GM18499 (cell line): Measurements from ENCODE around the gene GDPD4.
"Not testable (repeated sequence)": the region's sequence is repeated elsewhere in the genome, so short reads cannot be mapped to it uniquely, and the experiment has no call there.

Source experiments
- ATAC-seq: cut with Tn5 transposase; IDR thresholded peaks from one replicate; pipeline ENCODE4 v1.9.1; 2021; ENCODE audit warnings: moderate number of reproducible peaks; ENCODE audit not compliant: insufficient read depth, unreplicated experiment

GDPD4 gene

DNA sequence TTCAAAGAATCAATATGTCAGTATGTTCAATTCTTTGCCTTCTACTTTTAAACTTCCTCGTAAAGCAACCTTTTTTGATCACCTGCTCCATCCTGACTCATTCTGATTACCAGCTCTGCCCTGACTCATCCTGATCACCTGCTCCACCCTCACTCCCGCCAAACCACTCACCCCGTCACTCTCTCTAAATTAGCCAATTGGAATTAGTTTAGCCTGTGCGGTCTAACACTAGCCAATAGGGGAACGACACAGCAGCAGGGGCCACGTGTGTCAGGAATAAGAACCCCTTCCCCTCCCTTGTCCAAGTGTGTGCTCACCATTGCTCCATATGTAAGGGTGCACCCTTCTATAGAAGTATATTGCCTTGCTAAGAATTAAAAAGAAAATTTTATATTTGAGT is 1.5 kb downstream of the GDPD4 start:
- not testable (repeated sequence) for ATAC-seq

DNA sequence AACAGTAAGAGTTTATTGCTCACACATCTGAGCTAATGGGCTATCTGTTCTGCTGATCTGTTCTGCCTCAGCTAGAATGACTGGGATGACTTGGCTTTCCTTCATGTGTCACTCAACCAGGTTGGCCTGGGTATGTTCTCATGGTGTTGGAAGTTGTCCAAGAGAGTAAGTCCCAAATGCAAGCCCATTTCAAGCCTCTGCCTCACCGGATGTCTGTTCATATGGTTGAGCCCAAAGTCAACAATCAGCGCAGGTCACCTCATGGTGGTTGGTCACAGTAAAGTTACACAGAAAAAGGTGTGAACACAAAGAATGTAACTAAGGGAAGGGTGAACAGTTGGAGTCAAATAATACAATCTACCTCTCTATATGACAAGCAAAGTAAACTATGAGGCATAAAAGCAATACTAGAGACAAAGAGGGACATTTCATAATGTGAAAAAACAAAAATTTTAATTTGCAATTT is 1.9 kb downstream of the GDPD4 start:
- ATAC-seq = no peak

DNA sequence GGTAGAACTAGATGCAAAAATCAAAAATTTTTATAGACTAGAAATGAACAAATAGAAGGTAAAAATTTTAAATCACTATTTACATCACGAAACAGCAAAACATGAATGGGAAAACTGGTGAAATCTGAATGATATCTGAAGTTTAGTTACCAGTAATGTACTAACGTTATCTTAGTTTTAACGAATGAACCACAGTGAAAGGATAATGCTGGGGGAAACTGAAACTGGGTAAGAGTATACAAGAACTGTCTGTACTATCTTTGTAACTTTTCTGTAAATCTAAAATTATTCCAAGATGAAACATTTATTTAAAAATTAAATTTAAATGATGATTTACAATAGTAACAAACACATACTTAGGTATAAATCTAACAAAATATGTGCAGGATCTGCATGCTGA is 7.4 kb downstream of the GDPD4 start:
- no peak for ATAC-seq

DNA sequence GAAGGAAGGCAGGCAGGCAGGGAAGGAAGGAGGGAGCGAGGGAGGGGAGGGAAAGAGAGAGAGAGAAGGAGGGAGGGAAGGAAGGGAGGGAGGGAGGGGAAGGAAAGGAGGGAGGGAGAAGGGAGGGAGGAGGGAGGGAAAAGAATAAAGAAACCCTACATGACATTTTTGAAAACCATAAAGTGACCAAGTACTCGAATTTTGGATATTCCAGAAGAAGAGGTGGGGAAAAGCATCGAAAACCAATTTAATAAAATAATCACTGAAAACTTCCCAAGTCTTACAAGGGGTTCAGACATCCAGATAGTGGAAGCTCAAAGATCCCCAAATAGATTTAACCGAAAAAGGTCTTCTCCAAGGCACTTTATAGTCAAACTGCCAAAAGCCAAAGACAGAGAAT is 11.7 kb downstream of the GDPD4 start:
- ATAC-seq = no peak

DNA sequence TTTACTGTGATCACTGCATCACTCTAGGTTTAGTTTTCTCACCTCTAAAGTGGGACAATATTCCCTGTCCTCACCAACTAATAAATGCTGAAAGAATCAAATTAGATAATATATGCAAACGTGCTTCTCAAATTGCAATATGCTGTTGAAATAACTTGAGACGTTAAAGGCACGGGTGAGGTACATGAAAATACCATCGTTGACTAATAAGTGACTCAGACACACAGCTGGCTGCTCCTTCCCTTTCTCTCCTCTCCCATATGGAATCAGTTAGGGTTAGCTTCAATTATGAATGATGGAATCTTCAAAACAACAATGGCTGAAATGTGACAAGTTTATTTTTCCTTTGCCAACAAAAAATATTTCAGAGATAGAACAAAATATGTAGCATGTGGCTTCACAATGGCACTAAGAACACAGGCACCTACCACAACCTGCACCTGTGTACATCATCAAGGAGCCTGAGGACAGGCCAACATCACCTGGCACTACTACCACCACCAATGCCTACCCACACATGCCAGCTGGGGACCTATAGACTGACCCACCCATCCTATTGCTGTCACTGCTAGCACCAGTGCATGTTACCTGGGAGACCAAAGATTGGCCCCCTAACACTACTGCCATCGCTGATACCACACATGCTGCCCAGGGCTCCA is 13.7 kb downstream of the GDPD4 start:
- no peak for ATAC-seq

DNA sequence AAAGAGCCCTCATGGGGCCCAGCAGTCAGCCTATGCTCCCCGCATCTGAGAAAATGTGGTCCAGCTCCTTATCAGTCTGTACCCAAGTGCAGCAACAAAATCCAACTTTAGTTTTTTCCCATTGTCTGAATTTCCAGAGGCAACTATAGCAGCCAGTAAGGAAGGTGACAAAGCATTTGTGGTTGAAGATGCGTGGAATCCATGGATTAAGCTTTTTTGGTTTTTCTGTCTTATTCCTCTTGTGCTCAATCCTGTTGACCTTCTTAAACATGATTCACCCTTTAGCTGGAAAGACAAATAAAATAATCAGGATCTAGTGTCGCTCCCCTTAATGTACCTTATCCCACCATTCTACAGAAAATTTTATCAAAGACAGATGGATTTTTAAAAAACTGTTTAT is 14.3 kb downstream of the GDPD4 start:
- ATAC-seq = no peak

DNA sequence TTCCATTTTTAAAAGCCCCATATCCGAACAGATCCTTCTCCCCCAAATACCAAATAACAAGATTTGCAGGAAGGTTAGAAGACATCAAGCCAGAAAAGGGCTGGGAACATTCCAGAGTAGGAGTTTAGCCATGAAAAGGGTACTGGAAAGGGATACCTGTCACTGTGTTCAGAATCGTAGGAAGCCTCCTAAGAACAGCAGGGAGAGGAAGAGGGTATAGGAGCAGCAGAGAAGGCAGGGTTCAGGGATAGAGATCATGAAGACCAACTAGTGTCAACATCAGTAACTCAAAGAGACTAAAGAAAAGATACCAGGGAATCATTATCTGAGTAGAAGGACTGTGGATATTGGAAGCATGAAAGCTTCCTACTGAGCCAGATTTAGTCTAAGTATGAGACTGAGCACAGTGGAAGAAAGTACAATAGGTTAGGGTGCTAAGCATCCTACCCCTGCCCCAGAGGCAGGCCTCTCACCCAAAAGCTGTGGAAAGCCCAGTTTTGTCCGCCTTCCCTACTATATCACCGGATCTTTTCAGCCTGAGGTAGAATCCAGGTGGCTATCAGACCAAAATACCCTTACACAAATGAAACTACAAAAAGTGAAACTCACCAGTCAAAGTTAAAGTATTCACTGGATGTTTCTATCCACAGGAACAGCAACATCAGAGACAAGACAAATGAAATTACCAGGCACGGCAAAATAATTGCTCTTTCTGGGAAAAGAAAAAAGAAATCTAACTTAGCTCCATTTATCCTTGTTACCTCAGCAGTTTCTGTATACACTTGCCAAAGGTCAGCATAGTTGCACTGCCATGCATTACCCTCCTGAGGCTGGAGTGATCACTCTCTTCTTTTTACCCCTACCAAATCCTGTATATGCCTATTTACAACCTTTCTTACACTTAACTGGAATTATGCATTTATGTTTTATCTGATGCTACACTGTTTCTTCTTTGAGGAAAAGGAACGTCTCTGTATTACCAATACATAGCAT is 16.7 kb downstream of the GDPD4 start:
- no peak for ATAC-seq

DNA sequence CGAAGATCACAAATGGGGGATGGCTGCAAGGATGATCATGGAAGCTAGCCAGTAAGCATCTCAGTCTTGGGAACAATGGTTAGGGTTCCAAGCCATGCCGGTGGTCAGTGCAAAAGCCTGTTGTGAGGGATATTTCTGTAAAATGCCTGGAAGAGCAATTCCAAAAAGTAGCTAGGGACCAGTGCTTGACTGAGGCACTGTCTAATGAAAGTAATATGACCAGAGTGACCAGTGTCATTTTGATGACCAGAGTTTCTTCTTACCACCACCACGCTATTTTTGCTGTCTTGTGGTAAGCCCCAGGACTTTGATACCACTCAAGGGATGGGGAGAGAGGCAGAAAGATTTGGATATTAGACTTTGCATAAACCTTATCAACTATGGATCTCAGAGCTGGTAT is 18.4 kb downstream of the GDPD4 start:
- no peak for ATAC-seq

DNA sequence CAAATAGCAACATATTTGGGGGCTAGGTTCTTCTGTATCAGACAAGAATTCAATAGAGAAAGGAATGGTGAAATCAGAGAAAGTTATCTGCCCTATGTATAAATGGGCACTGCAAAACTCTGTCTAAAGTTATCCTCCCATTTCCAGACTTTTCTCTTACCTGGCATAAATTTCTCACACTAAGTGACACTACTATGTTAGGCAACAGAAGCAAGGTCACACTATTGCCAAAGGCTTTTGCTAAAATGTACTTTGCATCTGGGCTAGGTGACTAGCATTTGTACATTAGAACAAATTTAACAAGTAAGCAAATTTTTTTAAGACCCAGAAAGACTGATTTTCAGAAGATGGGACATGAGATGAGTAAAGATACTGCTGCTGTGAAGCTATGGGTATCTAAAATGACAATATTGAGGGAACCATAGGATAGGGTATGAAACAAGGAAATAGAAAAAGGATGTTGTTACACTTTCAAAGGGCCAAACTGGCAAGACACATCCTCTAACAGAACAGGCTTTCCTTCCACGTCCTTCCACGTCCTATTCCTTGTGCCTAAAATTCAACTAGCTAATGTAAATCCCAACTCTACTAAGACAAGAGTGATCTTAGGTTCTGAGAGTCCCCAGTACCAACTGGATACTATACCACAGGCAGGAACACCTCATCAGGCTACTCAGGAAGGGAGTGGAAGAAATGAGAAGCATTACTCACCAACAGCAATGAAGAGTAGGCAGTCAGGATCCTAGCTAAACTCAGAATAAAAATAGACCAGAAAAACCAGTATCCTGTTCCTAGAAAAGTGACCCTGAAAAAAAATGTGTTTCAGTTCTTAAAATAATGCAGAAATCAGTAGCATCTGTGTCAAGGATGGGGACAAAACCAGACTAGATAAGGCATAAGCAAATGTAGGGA is 22.6 kb downstream of the GDPD4 start:
- no peak for ATAC-seq

DNA sequence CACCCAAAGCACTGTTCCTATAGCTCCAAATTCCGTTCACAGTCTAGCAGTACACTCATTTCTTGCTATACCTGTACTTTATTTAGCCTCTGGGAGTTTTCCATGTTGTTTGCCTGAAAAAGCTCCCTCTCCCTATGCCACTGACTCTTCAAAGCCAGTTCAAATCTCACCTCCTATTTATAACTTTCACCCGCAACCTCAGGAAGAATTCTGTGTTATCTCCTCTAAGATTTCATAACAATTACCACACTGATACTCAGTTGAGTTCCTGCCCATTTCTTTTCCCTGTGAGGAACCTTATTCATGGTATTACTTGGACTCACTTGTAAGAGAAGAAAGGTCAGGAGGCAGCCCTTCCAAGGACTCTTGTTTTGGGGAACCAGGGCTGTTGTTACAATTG is 25.2 kb downstream of the GDPD4 start:
- ATAC-seq = no peak

DNA sequence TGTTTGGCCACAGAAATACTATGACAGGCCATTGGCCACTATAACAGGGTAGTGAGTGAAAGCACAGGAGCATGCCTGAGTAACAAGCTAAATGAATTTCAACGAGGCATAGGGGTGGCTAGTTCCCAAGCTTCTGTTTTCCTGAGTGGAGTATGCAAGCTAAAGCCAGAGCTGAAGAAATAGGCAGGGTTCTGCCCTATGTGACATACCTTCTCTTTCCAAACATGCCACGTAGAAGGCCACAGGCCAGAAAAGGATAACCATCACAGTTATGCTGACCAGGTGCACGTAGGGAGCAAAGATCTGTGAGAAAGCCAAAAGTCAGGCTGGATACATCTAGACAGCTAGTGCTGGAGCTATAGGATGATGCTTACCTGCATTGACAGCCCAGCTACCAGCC is 30.6 kb downstream of the GDPD4 start:
- no peak for ATAC-seq

DNA sequence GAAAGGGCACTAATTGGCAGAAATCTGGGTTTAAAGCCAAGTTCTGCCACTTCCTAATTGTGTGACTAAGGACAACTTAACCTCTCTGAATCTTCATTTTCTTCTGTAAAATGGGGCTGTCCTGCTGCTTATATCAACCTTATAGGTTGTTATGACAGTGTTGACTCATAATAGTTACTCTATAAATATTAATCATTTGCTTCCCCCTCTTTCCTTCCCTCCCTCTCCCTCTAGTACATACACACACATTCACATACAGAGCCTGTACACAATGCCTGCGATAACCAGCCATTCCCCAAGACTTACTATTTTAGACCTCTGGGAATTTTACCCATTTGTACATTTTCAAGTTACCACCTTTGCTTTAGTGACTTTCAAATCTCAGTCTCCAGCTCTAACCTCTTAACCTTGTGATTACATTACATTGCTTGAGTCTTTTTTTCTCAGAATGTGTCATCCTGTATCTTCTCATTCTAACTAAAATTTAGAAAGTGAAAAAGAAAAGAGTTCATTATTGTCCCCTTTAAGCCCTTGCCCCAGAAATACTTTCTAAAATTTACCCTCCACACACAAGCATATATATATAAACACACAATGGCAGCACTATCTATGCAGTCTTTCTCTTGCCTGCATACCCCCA is 31.9 kb downstream of the GDPD4 start:
- ATAC-seq = no peak

DNA sequence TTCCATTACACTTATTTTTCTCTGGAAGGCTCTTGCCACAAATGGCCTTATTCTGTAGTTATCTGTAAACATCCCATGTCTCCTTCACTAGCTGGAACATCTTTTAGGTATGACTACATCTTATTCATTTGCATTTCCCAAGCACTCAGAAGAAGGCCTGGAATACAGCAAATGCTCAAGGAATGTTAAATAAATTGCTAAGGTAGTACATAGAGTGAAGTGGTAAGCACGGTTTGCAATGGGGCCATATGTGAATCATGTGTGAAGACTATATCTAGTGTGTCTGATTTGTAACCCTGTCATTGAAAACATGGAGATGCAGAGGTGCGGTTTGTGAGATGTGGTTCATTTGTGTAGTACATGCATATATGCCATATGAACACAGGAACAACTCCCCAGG is 33.5 kb downstream of the GDPD4 start:
- ATAC-seq = no peak

DNA sequence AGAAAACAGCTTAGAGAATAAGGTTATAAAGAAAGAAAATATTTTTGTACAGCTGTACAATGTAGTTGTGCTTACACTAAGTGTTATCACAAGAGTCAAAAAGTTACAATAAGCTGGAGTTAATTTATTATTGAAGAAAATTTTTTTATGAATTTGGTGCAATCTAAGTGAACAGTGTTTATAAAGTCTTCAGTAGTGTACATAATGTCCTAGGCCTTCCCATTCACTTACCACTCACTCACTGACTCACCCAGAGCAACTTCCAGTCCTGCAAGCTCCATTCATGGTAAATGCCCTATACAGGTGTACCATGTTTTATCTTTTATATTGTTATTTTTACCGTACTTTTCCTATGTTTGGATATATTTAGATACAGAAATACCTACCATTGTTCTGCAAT is 34.7 kb downstream of the GDPD4 start:
- ATAC-seq = no peak

DNA sequence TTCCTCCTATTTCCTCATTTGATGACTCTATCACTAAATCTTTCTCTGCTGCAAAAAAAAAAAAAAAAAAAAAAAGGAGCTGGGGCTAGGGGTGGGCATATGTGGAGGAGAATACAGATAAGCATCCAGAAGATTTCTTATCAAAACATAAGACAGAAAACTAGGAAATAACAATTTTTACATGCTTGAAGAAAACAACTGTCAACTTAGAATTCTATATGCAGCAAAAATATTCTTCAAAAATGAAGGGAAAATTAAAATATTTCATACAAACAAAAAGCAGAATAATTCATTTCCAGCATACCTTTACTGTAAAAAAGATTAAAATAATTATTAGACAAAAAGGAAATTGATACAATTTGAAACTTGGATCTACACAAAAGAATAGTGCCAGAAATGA is 38.7 kb downstream of the GDPD4 start:
- ATAC-seq = no peak

DNA sequence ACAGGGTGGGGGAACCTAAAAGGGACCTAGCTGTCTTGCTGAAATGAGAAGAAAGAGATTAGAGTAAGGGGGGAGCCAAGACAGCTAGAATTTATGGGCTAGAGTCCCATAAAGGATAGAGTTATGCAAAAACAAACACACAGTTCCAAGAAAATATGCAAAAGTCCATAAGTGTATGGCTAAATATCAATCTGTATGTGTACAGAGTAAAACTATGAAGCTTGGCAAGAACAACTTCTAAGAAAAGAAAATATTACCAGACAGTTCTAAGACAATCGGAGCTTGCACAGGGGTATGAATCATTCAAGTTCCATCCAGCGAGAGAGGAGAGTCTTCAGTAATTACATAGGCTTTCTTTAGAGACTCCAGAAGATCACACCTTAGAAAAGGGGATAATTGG is 41.8 kb downstream of the GDPD4 start:
- ATAC-seq = no peak

DNA sequence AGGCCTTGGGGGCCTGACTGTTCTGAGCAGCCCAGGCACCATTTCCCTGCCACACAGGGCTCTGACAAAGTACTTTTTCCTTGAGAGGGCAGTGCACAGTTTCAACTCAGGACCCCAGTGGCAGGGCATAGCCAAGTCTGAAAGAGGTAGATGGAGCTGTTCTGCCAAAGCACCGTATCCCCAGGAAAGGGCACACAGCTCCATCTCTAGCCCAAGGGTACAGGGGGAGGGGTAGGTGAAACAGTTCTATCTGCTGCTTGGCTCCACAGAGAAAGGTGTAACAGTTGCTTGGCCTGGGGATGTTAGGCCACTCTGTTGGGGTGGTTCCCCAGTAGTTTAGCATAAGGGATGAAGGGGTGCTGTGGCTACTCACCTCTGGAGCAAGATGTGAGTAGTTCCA is 47.8 kb downstream of the GDPD4 start:
- no peak for ATAC-seq

DNA sequence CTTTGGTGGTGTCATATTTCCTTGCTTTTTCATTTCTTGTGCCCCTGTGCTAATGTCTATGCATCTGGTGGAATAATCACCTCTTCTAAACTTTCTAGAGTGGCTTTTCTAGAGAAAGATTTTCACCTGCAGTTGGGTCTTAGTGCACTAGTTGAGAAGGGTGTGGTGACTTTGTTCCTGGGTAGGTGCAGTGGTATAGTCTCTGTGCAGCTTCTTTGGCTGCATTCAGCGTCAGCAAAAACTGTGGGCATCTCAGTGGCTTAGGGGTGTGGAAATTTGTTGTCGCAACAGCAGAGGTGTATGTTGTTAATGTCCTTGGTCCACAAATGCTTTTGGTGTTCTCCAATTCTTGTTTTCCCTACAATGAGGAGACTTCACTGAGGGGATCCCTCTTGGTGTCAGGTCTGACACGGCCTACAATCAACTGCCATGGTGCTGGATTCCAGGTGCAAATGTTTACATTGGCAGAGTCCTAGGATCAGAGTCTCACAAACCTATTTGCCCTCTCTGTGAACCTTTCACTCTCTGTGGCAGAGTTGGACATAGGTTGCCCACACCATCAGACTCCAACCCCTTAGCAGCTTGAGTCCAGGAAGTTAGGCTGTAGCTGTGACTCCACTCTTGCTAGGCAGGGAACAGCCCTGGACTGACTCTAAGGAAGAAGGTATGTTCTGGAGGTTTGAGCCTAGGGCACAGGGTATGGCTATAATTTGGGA is 48.8 kb downstream of the GDPD4 start:
- no peak for ATAC-seq

DNA sequence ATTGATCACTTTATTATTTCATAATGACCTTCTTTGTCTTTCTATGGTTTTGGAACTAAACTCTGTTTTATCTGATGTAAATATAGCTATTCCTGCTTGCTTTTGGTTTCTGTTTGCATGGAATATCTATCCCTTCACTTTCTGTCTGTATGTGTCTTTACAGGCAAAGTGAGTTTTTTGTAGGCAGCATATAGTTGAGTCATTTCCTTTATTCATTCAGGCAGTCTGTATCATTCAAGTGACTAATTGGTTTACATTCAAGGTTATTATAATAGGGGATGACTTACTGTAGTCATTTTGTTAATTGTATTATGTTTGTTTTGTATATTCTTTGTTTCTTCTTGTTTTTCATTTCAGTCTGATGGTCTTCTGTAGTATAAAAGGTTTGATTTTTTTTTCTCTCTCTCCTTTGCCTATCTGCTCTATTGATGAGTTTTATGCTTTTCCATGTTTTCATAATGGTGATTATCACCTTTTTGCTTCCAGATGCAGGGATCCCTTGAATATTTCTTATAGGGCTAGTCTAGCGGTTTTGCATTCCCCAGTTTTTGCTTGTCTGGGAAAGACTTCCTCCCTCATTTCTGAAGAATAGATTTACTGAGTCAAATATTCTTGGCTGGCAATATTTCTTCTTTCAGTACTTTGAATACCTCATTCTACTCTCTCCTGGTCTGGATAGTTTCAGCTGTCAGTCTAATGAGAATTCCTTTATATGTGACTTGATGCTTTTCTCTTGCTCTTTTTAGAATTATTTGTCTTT is 50.4 kb downstream of the GDPD4 start:
- no peak for ATAC-seq
